DOHH2 (cell line): ENCODE measurements around the gene RELA.

Source experiments
- H3F3A ChIP-seq: fragments of 200-600 bp; sonication (generic), shearing (Covaris generic); 2 replicates; pipeline ENCODE4 v1.6.0; 2016; ENCODE audit warnings: antibody characterized with exemption, mild to moderate bottlenecking; ENCODE audit not compliant: control insufficient read depth, insufficient read depth
- H3K27ac ChIP-seq: fragments of 200-600 bp; sonication (generic); 2 replicates; pipeline ENCODE4 v1.5.1; 2014; ENCODE audit warnings: low read depth, mild to moderate bottlenecking, low read length, moderate library complexity
- H3K27me3 ChIP-seq: fragments of 200-600 bp; sonication (generic); 2 replicates; pipeline ENCODE4 v1.6.1; 2014; ENCODE audit warnings: mild to moderate bottlenecking, low read length, mixed read lengths; ENCODE audit not compliant: control insufficient read depth
- H3K36me3 ChIP-seq: fragments of 200-600 bp; sonication (generic); 2 replicates; pipeline ENCODE4 v1.6.1; 2014; ENCODE audit warnings: mild to moderate bottlenecking, low read length, moderate library complexity, mixed read lengths; ENCODE audit not compliant: control insufficient read depth
- H3K4me1 ChIP-seq: fragments of 200-600 bp; sonication (generic); 2 replicates; pipeline ENCODE4 v1.6.1; 2014; ENCODE audit warnings: mild to moderate bottlenecking, low read length, mixed read lengths; ENCODE audit not compliant: control insufficient read depth
- H3K4me2 ChIP-seq: fragments of 200-600 bp; sonication (generic); 2 replicates; pipeline ENCODE4 v1.6.0; 2014; ENCODE audit warnings: mild to moderate bottlenecking, low read length, moderate library complexity
- H3K4me3 ChIP-seq: fragments of 200-600 bp; sonication (generic); 2 replicates; pipeline ENCODE4 v1.5.1; 2014; ENCODE audit warnings: mild to moderate bottlenecking, low read length, mixed read lengths
- H3K79me2 ChIP-seq: fragments of 200-600 bp; sonication (generic); 2 replicates; pipeline ENCODE4 v1.6.1; 2014; ENCODE audit warnings: mild to moderate bottlenecking, low read length, mixed read lengths; ENCODE audit not compliant: control insufficient read depth
- H3K9me2 ChIP-seq: fragments of 200-600 bp; sonication (generic); replicated peaks from 2 replicates; pipeline ENCODE4 v1.6.1; 2014; ENCODE audit warnings: mild to moderate bottlenecking, low read length, mixed read lengths; ENCODE audit not compliant: control insufficient read depth
- H3K9me3 ChIP-seq: fragments of 200-600 bp; sonication (generic); 2 replicates; pipeline ENCODE4 v1.6.1; 2014; ENCODE audit warnings: antibody characterized with exemption, low read length, mixed read lengths; ENCODE audit not compliant: control insufficient read depth, insufficient read depth
- H4K20me1 ChIP-seq: fragments of 200-600 bp; sonication (generic); 2 replicates; pipeline ENCODE4 v1.6.0; 2014; ENCODE audit warnings: low read depth, mild to moderate bottlenecking, antibody characterized with exemption, low read length, moderate library complexity; ENCODE audit not compliant: control insufficient read depth, insufficient read depth
- EZH2phosphoT487 ChIP-seq: fragments of 200-600 bp; sonication (generic); IDR thresholded peaks from 2 replicates; pipeline ENCODE4 v1.6.1; 2017; ENCODE audit warnings: borderline replicate concordance, mild to moderate bottlenecking, antibody characterized with exemption, low read length, moderate library complexity, mixed read lengths
- TF ChIP-seq, protein P1 (sequence below): fragments of 200-600 bp; sonication (generic); IDR thresholded peaks from one replicate; pipeline ENCODE4 v1.5.1; 2014; ENCODE audit warnings: antibody characterized with exemption, mild to moderate bottlenecking, low read depth, low read length; ENCODE audit not compliant: poor library complexity, severe bottlenecking

Gene RELA

DNA sequence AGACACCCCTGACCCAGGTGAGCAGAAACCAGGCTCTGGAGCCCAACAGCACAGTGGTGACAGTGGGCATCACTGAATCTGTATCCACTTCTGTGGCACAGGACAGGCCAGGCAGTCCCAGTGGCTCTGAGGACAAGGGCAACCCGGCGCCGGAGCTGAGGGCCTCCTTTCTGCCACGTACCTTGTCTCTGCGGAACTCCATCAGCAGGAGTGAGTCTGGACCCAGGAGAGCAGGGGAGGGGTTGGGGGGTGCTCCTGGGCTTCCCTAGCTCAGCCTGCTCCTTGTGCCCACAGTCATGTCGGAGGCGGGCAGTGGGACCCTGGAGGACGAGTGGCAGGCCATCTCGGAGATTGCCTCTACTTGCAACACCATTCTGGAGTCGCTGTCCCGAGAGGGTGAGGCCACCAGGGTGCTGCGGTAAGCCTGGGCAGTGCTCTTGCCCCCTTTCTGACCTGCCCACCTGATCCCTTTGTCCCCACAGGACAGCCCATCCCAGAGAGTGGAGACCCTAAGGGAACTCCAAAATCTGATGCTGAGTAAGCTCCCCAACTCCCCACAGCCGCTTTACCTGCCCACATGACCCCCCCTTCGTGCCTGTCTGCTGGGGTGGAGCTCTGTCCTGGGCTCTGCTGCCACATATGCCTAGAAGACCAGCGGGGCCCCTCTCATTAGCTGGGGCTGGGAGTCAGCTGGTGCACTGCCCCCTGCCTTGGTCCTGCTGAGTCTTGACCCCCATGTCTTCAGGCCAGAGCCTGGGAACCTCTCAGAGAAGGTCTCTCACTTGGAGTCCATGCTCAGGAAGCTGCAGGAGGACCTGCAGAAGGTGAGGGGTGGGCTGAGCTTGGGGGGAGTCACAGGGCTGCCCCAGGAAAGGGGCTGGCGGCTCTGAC, 12.8 kb downstream of the RELA start:
- H3K4me1 ChIP-seq, result peaks cover 32% of the 10 kb centered on the region
- H3K79me2 ChIP-seq, result peaks cover 6% of the 10 kb centered on the region; the same call in 1 of the 2 replicates
- H3K36me3 ChIP-seq, result peaks cover 68% of the 10 kb centered on the region
- no peak overlapping the region for H3K4me2 ChIP-seq
- H3K4me3 ChIP-seq, result no peak overlapping the region
- H4K20me1 ChIP-seq, result no peaks in the 10 kb centered on the region; the same call in 1 of the 2 replicates
- no peak overlapping the region for H3K27ac ChIP-seq
- no peaks in the 10 kb centered on the region for H3K9me3 ChIP-seq
- TF ChIP-seq EZH2phosphoT487, result no peak
- TF ChIP-seq, protein P1, sequence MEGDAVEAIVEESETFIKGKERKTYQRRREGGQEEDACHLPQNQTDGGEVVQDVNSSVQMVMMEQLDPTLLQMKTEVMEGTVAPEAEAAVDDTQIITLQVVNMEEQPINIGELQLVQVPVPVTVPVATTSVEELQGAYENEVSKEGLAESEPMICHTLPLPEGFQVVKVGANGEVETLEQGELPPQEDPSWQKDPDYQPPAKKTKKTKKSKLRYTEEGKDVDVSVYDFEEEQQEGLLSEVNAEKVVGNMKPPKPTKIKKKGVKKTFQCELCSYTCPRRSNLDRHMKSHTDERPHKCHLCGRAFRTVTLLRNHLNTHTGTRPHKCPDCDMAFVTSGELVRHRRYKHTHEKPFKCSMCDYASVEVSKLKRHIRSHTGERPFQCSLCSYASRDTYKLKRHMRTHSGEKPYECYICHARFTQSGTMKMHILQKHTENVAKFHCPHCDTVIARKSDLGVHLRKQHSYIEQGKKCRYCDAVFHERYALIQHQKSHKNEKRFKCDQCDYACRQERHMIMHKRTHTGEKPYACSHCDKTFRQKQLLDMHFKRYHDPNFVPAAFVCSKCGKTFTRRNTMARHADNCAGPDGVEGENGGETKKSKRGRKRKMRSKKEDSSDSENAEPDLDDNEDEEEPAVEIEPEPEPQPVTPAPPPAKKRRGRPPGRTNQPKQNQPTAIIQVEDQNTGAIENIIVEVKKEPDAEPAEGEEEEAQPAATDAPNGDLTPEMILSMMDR, result no peak
- H3K9me2 ChIP-seq, result no peaks in the 10 kb centered on the region
- peaks cover 23% of the 10 kb centered on the region for H3F3A ChIP-seq
- H3K27me3 ChIP-seq, result no peaks in the 10 kb centered on the region

DNA sequence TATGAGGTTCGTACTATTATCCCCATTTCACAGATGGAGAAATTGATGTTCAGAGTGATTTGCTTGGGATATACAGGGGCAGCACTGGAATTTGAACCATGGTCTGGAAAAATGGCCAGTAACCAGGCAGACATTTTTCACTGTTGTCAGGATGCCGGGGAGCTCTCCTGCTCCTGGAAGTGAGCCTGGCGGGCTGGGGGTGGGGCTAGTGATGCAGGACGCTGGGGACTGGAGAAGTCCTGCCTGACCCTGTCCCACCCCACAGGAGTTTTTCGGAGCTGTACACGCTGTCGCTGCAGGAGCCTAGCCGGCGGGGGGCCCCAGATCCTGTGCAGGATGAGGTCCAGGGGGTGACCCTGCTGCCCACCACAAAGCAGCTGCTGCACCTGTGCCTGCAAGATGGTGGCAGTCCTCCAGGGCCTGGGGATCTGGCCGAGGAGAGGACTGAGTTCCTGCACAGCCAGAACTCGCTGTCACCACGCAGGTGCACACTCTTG, 13.7 kb downstream of the RELA start:
- H3K27ac ChIP-seq, result no peak overlapping the region
- no peaks in the 10 kb centered on the region for H3K27me3 ChIP-seq
- no peak for TF ChIP-seq EZH2phosphoT487
- TF ChIP-seq, protein P1, result no peak
- H3K9me2 ChIP-seq, result no peaks in the 10 kb centered on the region
- no peak overlapping the region for H3K4me3 ChIP-seq
- H3K36me3 ChIP-seq, result peaks cover 64% of the 10 kb centered on the region
- H3F3A ChIP-seq, result peaks cover 22% of the 10 kb centered on the region
- no peaks in the 10 kb centered on the region for H3K9me3 ChIP-seq
- peaks cover 27% of the 10 kb centered on the region for H3K4me1 ChIP-seq
- H3K4me2 ChIP-seq, result no peak overlapping the region
- no peaks in the 10 kb centered on the region; the same call in 1 of the 2 replicates for H4K20me1 ChIP-seq
- H3K79me2 ChIP-seq, result peaks cover 6% of the 10 kb centered on the region; the same call in 1 of the 2 replicates

DNA sequence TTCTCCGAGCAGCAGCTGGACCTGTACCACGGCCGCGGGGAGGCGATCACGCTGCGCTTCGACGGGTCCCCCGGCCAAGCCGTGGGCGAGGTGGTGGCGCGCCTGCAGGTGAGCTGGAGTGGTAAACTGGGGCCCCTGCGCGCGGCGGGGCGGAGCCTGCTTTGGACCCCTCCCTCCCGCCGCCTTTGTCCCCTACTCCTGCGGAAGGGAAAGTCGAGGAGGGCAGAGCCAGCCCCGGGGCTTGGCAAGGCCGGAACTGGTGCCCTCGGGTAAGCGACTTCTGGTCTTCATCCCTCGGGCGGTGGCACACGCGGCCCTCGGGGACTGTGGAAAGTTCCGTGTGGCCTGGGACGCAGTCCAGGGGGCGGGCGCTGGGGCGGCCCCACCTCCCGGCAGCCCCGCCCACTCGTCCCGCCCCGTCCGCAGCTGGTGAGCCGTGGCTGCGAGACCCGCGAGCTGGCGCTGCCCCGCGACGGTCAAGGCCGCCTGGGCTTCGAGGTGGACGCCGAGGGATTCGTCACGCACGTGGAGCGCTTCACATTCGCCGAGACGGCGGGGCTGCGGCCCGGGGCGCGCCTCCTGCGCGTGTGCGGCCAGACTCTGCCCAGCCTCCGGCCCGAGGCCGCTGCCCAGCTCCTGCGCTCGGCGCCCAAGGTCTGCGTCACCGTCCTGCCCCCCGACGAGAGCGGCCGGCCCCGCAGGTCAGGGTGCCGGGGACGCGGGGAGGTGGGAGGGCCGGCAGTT, 15.6 kb downstream of the RELA start:
- H3K9me2 ChIP-seq, result no peaks in the 10 kb centered on the region
- peaks cover 8% of the 10 kb centered on the region for H3K4me1 ChIP-seq
- no peaks in the 10 kb centered on the region; the same call in 1 of the 2 replicates for H3K79me2 ChIP-seq
- H3K36me3 ChIP-seq, result peaks cover 67% of the 10 kb centered on the region
- TF ChIP-seq, protein P1, result no peak
- no peak for TF ChIP-seq EZH2phosphoT487
- H3K27ac ChIP-seq, result no peak overlapping the region
- no peak overlapping the region for H3K4me3 ChIP-seq
- H4K20me1 ChIP-seq, result no peaks in the 10 kb centered on the region
- H3K9me3 ChIP-seq, result no peaks in the 10 kb centered on the region
- H3K27me3 ChIP-seq, result no peaks in the 10 kb centered on the region
- no peak overlapping the region for H3K4me2 ChIP-seq
- peaks cover 11% of the 10 kb centered on the region for H3F3A ChIP-seq
